KMS-11 (cell line): ENCODE measurements around the gene METRN.
A peak's percentile ranks its signal among the peaks of the same experiment; 100 is the strongest.

Source experiments
- H2AFZ ChIP-seq: fragments of 200-600 bp; sonication (generic); 2 replicates; pipeline ENCODE4 v1.6.1; 2016; ENCODE audit warnings: antibody characterized with exemption, mixed run types, low read depth
- H3K27ac ChIP-seq: fragments of 200-600 bp; sonication (generic); 2 replicates; pipeline ENCODE4 v1.6.1; 2016; ENCODE audit warnings: mild to moderate bottlenecking, mixed run types
- H3K27me3 ChIP-seq: fragments of 200-600 bp; sonication (generic); 2 replicates; pipeline ENCODE4 v1.6.1; 2017; ENCODE audit warnings: mild to moderate bottlenecking, low read depth, mixed run types, moderate library complexity; ENCODE audit not compliant: insufficient read depth
- H3K36me3 ChIP-seq: fragments of 200-600 bp; sonication (generic); 2 replicates; pipeline ENCODE4 v1.6.1; 2017; ENCODE audit warnings: mild to moderate bottlenecking, mixed run types; ENCODE audit not compliant: insufficient read depth
- H3K4me1 ChIP-seq: fragments of 200-600 bp; sonication (generic); 2 replicates; pipeline ENCODE4 v1.6.1; 2016; ENCODE audit warnings: mild to moderate bottlenecking, low read depth, mixed run types; ENCODE audit not compliant: poor library complexity, severe bottlenecking
- H3K4me2 ChIP-seq: fragments of 200-600 bp; sonication (generic); 2 replicates; pipeline ENCODE4 v1.7.0; 2016; ENCODE audit warnings: mild to moderate bottlenecking, mixed run types
- H3K4me3 ChIP-seq: fragments of 200-600 bp; sonication (generic); IDR thresholded peaks from 2 replicates; pipeline ENCODE4 v1.6.1; 2017; ENCODE audit warnings: low read depth, low read length, mixed read lengths; ENCODE audit not compliant: insufficient read depth
- H3K79me2 ChIP-seq: fragments of 200-600 bp; sonication (generic); 2 replicates; pipeline ENCODE4 v1.6.1; 2016; ENCODE audit warnings: low read depth, mixed run types; ENCODE audit not compliant: insufficient read depth
- H3K9ac ChIP-seq: fragments of 200-600 bp; sonication (generic); 2 replicates; pipeline ENCODE4 v1.6.1; 2016; ENCODE audit warnings: mild to moderate bottlenecking, mixed run types
- H4K20me1 ChIP-seq: fragments of 200-600 bp; sonication (generic); 2 replicates; pipeline ENCODE4 v1.6.1; 2016; ENCODE audit warnings: mild to moderate bottlenecking, mixed run types; ENCODE audit not compliant: insufficient read depth
- CTCF ChIP-seq: fragments of 200-600 bp; sonication (generic); conservative IDR thresholded peaks from 2 replicates; pipeline ENCODE4 v1.6.1; 2017; ENCODE audit warnings: low read depth, mild to moderate bottlenecking, antibody characterized with exemption, low read length, moderate library complexity, mixed read lengths

The METRN gene

GRCh38 chr16:734208-734980 is 19.5 kb downstream of the METRN start:
- Histone ChIP-seq H3K27me3 (no peaks in the 10 kb centered on the region), H4K20me1 (no peaks in the 10 kb centered on the region), H3K4me1 (peaks cover 49% of the 10 kb centered on the region), H3K36me3 (no peaks in the 10 kb centered on the region), H3K4me2 (peak overlapping the region; percentile 98; the same call in 1 of the 2 replicates), H3K4me3 (no peak overlapping the region), H3K27ac (peak overlapping the region; percentile 88; the same call in 1 of the 2 replicates), H3K79me2 (no peaks in the 10 kb centered on the region), H3K9ac (no peak overlapping the region), H2AFZ (no peak overlapping the region)
- TF ChIP-seq CTCF = no peak

- H4K20me1 ChIP-seq = no peaks in the 10 kb centered on the region
- H3K79me2 ChIP-seq = peaks cover 8% of the 10 kb centered on the region; the same call in 1 of the 2 replicates
- no peak for TF ChIP-seq CTCF
- no peak overlapping the region for H2AFZ ChIP-seq
- peak overlapping the region; percentile 43; the same call in 1 of the 2 replicates for H3K9ac ChIP-seq
- H3K4me2 ChIP-seq = peak overlapping the region; percentile 98
- H3K27ac ChIP-seq = peak overlapping the region; percentile 88
- H3K4me3 ChIP-seq = no peak overlapping the region
- H3K27me3 ChIP-seq = no peaks in the 10 kb centered on the region
- no peaks in the 10 kb centered on the region for H3K36me3 ChIP-seq
- peaks cover 56% of the 10 kb centered on the region for H3K4me1 ChIP-seq
Measured at GRCh38 chr16:734981-735881, 20.3 kb downstream of the METRN start.

GRCh38 chr16:735982-736453 is 21.1 kb downstream of the METRN start:
- peak overlapping the region; percentile 98 for H3K4me2 ChIP-seq
- no peak overlapping the region for H2AFZ ChIP-seq
- no peak for TF ChIP-seq CTCF
- H3K9ac ChIP-seq = peak overlapping the region; percentile 43; the same call in 1 of the 2 replicates
- no peaks in the 10 kb centered on the region for H3K36me3 ChIP-seq
- no peak overlapping the region for H3K4me3 ChIP-seq
- H3K27me3 ChIP-seq = no peaks in the 10 kb centered on the region
- peak overlapping the region; percentile 88 for H3K27ac ChIP-seq
- H4K20me1 ChIP-seq = no peaks in the 10 kb centered on the region
- H3K79me2 ChIP-seq = peaks cover 10% of the 10 kb centered on the region; the same call in 1 of the 2 replicates
- peaks cover 56% of the 10 kb centered on the region for H3K4me1 ChIP-seq

GRCh38 chr16:736936-737481 is 22.1 kb downstream of the METRN start:
- Histone ChIP-seq H3K79me2 (peaks cover 10% of the 10 kb centered on the region; the same call in 1 of the 2 replicates), H3K4me1 (peaks cover 60% of the 10 kb centered on the region), H3K4me2 (peak overlapping the region; percentile 98), H3K36me3 (no peaks in the 10 kb centered on the region), H4K20me1 (no peaks in the 10 kb centered on the region), H3K9ac (no peak overlapping the region), H3K27me3 (peaks cover 6% of the 10 kb centered on the region), H2AFZ (no peak overlapping the region), H3K27ac (peak overlapping the region; percentile 88), H3K4me3 (no peak overlapping the region)
- no peak for TF ChIP-seq CTCF
